GM12892 (cell line): ENCODE results near the gene TMEM150A.
"Not testable (repeated sequence)": the region's sequence is repeated elsewhere in the genome, so short reads cannot be mapped to it uniquely, and the experiment has no call there.

ENCODE experiments used
- DNase-seq: peaks from one replicate; pipeline ENCODE4 v3.0.0; 2011; ENCODE audit not compliant: insufficient read length
- FAIRE-seq: peaks from 2 replicates; lab custom pipeline; 2011; peaks lifted over from hg19 to GRCh38; lab: Jason Lieb, UNC
- POLR2A ChIP-seq: IDR thresholded peaks from 2 replicates; pipeline ENCODE4 v1.6.1; 2011; ENCODE audit warnings: low read depth, low read length, control low read depth
- POLR2AphosphoS5 ChIP-seq: IDR thresholded peaks from 2 replicates; pipeline ENCODE4 v1.6.1; 2011; ENCODE audit warnings: low read depth, low read length, control low read depth
- TAF1 ChIP-seq: IDR thresholded peaks from 2 replicates; pipeline ENCODE4 v1.6.1; 2011; ENCODE audit warnings: low read depth, mild to moderate bottlenecking, control low read depth, low read length, borderline replicate concordance

TMEM150A gene

DNA sequence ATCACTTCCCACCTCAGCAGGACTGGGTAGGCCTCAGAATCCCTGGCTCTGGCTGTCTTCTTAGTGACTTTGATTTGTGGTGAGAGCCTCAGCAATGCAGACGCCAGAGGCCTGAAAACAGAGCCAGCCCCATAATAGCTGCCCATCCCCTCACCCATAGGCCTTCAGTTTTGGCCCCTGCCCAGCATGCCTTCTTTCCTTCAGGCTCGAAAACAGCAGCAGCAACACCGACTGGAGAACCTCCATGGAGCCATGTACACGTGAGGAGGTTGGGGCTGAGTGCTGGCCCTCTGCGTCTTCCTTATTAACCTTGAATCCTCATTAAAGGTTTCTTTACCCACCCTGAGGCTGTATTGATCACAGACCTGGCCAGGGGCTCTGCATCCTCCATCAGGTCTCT lies 5.3 kb downstream of the TMEM150A start:
- TF ChIP-seq POLR2A: no peak
- TF ChIP-seq POLR2AphosphoS5: no peak
- TF ChIP-seq TAF1: no peak
- no peak for FAIRE-seq
- no peak for DNase-seq

- TF ChIP-seq POLR2A: no peak
- TF ChIP-seq TAF1: no peak
- no peak for TF ChIP-seq POLR2AphosphoS5
- DNase-seq (no peak), FAIRE-seq (no peak)
Observed at GRCh38 chr2:85596486-85597143, 5.9 kb downstream of the TMEM150A start.

- peak; percentile 30 for DNase-seq
- no peak for TF ChIP-seq POLR2AphosphoS5
- no peak for TF ChIP-seq POLR2A
- no peak for TF ChIP-seq TAF1
Observed at GRCh38 chr2:85596026-85596333, 6.5 kb downstream of the TMEM150A start.

GRCh38 chr2:85595301-85596025 lies 7.0 kb downstream of the TMEM150A start, which contains the start of gene RNF181:
RNF181 (plus strand) TSS chr2:85595745; CDS start chr2:85595764, 19 bp downstream.
- FAIRE-seq: peak; percentile 100
- peak; percentile 97 for DNase-seq
- TF ChIP-seq POLR2A (peak; percentile 90), POLR2AphosphoS5 (peak; percentile 80), TAF1 (no peak)

More at GRCh38 chr2:85596026-85596333, 6.5 kb downstream of the TMEM150A start:
- no peak for FAIRE-seq

DNA sequence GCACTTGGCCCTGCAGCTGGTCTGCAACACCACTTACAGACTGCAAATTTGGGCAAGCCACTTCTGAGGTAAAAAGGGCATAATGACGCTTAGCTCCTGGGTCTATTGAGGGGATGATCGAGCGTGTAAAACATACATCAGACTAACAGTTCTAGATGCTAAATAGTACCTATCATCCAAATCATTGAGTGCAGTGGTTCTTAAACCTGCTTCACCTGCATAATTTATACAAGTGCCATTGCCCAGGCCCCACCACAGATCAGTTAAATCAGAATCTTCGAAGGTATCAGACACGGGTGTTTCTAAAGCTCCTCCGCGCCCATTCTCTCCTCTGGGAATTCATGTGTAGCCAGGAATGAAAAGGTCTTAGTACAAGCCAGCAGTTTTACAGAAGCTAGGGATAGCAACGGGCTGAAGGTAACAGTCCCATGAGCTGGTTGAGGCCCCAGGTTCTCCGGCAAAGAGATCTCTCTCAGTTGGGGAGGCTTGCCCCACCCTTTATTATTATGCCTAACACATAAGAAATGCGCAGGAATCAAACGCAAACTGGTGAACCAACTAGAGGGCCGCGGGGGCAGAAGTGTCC lies 7.7 kb downstream of the TMEM150A start:
- TF ChIP-seq POLR2AphosphoS5: no peak
- no peak for TF ChIP-seq POLR2A
- peak; percentile 14 for FAIRE-seq
- no peak for DNase-seq

DNA sequence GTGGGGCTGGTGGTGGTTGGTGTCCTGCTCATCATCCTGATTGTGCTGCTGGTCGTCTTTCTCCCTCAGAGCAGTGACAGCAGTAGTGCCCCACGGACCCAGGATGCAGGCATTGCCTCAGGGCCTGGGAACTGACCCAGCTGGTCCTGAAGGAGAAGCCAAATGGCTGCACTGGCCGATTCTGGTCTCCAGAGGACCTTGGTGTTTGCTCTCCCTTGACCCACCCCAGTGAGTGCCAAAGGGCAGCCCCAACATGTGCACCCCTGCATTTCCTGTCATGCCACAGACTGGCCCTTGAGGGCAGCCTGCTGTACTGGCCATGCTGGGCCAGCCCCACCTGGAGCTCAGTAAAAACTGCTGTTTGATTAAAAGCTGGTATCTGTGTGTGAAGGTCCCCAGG lies 9.5 kb downstream of the TMEM150A start:
- no peak for FAIRE-seq
- DNase-seq: no peak
- TF ChIP-seq POLR2A (no peak), TAF1 (no peak), POLR2AphosphoS5 (no peak)

GRCh38 chr2:85592299-85592698 lies 10.2 kb downstream of the TMEM150A start:
- DNase-seq, FAIRE-seq: not testable (repeated sequence)

GRCh38 chr2:85591563-85591962 lies 10.9 kb downstream of the TMEM150A start:
- no peak for FAIRE-seq
- TF ChIP-seq POLR2AphosphoS5 (no peak), POLR2A (no peak), TAF1 (no peak)

DNA sequence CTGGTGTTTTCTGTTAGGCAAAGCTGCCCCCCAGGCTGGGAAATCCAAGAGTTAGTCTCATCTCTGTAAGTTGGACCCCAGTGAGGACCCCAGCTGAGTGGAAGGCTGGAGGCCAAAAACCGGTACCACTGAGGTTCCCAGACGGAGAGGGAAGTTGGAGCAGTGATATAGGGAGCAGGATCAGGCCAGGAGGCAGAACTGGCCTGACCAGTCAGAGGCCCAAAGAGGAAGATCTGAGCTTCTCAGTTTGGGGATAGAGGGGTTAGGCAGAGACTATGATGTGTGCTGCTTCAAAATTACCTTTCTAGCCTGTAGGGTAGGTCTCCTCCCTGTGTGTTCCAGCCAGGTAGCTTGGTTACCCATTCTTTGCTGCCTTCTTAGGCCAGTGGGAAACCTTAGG lies 11.5 kb downstream of the TMEM150A start:
- FAIRE-seq (no peak), DNase-seq (no peak)
- TF ChIP-seq TAF1: no peak
- no peak for TF ChIP-seq POLR2A
- TF ChIP-seq POLR2AphosphoS5: no peak

More at GRCh38 chr2:85591563-85591962, 10.9 kb downstream of the TMEM150A start:
- DNase-seq: no peak

DNA sequence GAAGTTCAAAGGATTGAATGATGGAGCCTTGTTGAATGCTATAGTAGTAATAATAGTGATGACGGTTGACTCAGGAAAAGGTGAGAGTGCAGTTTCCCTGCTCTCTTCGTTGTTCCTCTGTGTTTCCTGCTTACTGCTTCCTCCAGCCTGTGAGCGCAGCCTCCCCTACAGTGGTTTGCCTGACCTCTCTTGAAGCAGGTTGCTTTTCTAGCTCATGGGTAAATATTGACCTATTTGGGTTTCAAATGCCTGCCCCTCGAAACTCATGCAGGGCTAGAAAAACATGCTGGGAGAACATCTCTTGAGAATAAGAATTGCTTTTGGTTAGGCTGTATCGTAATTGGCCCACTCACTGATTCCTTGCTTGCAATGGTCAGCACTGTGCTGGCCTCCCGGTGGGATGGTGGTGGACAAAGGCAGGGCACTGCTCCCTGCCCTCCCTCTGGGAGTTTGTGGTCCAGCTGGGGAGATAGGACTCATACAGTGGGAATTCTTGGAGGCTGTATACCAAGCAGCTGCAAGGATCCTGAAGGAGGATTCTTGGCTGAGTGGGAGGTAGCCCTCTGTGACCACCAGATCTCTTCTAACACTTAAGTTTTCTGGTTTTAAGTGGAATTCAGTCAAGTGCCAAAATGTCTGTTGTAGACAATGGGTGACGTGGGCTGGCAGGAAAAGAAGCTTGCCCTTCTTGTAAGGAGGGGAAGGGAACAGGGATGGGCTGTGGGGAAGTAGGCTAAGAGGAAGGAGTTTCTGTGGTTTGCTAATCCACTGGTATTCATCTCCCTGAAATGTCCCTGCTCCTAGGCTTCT lies 12.3 kb downstream of the TMEM150A start:
- DNase-seq: no peak
- FAIRE-seq: no peak
- TF ChIP-seq POLR2AphosphoS5 (no peak), POLR2A (no peak), TAF1 (no peak)

GRCh38 chr2:85589181-85589580 lies 13.3 kb downstream of the TMEM150A start:
- TF ChIP-seq POLR2A (no peak), POLR2AphosphoS5 (no peak), TAF1 (no peak)
- FAIRE-seq: no peak
- no peak for DNase-seq

- no peak for TF ChIP-seq POLR2AphosphoS5
- TF ChIP-seq TAF1: no peak
- TF ChIP-seq POLR2A: no peak
- DNase-seq (no peak), FAIRE-seq (no peak)
Observed at GRCh38 chr2:85588645-85589044, 13.9 kb downstream of the TMEM150A start.
